ENCODE data around the gene CFAP20DC. TPM values are rescaled to one million over a fixed set of nuclear protein-coding genes. Genes with fewer than 3 reads are reported as not detected.

The CFAP20DC gene
- total and polyA plus RNA-seq, 9 donors, result 1.2 to 2.5 (median 1.9) TPM

GRCh38 chr3:58884453-58884852 is 165.4 kb downstream of the CFAP20DC start:
- 82% methylated on average over 2 of the region's 5 CpGs for whole genome bisulfite sequencing (ENCODE audit: insufficient coverage)
- Histone ChIP-seq H3K4me3 (ENCODE audit: low read length) (no peak overlapping the region), H3K4me1 (ENCODE audit: control insufficient read depth, insufficient read depth, low read length) (no peaks in the 10 kb centered on the region), H3K27ac (ENCODE audit: low read length) (no peak overlapping the region), H3K36me3 (ENCODE audit: control insufficient read depth, insufficient read depth, low read length) (no peaks in the 10 kb centered on the region), H3K27me3 (ENCODE audit: control insufficient read depth, insufficient read depth, low read length) (no peaks in the 10 kb centered on the region), H3K9me3 (replicated peaks; ENCODE audit: control insufficient read depth, low read depth, low read length) (no peaks in the 10 kb centered on the region)
- no peak for DNase-seq

- Histone ChIP-seq H3K4me3 (ENCODE audit: low read length) (no peak overlapping the region), H3K9me3 (replicated peaks; ENCODE audit: control insufficient read depth, low read depth, low read length) (no peaks in the 10 kb centered on the region), H3K27ac (ENCODE audit: low read length) (no peak overlapping the region), H3K36me3 (ENCODE audit: control insufficient read depth, insufficient read depth, low read length) (no peaks in the 10 kb centered on the region), H3K4me1 (ENCODE audit: control insufficient read depth, insufficient read depth, low read length) (no peaks in the 10 kb centered on the region), H3K27me3 (ENCODE audit: control insufficient read depth, insufficient read depth, low read length) (no peaks in the 10 kb centered on the region)
- no peak for DNase-seq
- WGBS (ENCODE audit: insufficient coverage), result no CpG with 5 or more reads among the region's 1 CpG
Observed at GRCh38 chr3:58880182-58880581, 169.6 kb downstream of the CFAP20DC start.

GRCh38 chr3:58874795-58875194 is 175.0 kb downstream of the CFAP20DC start:
- no peak for DNase-seq
- H3K27ac ChIP-seq (ENCODE audit: low read length), result no peak overlapping the region
- H3K9me3 ChIP-seq (replicated peaks; ENCODE audit: control insufficient read depth, low read depth, low read length), result no peaks in the 10 kb centered on the region
- WGBS (ENCODE audit: insufficient coverage), result 75% methylated on average over 2 of the region's 2 CpGs
- H3K4me3 ChIP-seq (ENCODE audit: low read length), result no peak overlapping the region
- H3K4me1 ChIP-seq (ENCODE audit: control insufficient read depth, insufficient read depth, low read length), result no peaks in the 10 kb centered on the region
- H3K36me3 ChIP-seq (ENCODE audit: control insufficient read depth, insufficient read depth, low read length), result no peaks in the 10 kb centered on the region
- H3K27me3 ChIP-seq (ENCODE audit: control insufficient read depth, insufficient read depth, low read length), result no peaks in the 10 kb centered on the region

- H3K36me3 ChIP-seq (ENCODE audit: control insufficient read depth, insufficient read depth, low read length), result no peaks in the 10 kb centered on the region
- H3K27me3 ChIP-seq (ENCODE audit: control insufficient read depth, insufficient read depth, low read length), result no peaks in the 10 kb centered on the region
- DNase-seq, result no peak
- H3K9me3 ChIP-seq (replicated peaks; ENCODE audit: control insufficient read depth, low read depth, low read length), result no peaks in the 10 kb centered on the region
- H3K27ac ChIP-seq (ENCODE audit: low read length), result no peak overlapping the region
- WGBS (ENCODE audit: insufficient coverage), result 55% methylated on average over 1 of the region's 5 CpGs
- H3K4me1 ChIP-seq (ENCODE audit: control insufficient read depth, insufficient read depth, low read length), result no peaks in the 10 kb centered on the region
- H3K4me3 ChIP-seq (ENCODE audit: low read length), result no peak overlapping the region
Observed at GRCh38 chr3:58874248-58874741, 175.5 kb downstream of the CFAP20DC start.

- Histone ChIP-seq H3K27ac (ENCODE audit: low read length) (no peak overlapping the region), H3K9me3 (replicated peaks; ENCODE audit: control insufficient read depth, low read depth, low read length) (no peaks in the 10 kb centered on the region), H3K4me1 (ENCODE audit: control insufficient read depth, insufficient read depth, low read length) (no peaks in the 10 kb centered on the region), H3K36me3 (ENCODE audit: control insufficient read depth, insufficient read depth, low read length) (no peaks in the 10 kb centered on the region), H3K4me3 (ENCODE audit: low read length) (no peak overlapping the region), H3K27me3 (ENCODE audit: control insufficient read depth, insufficient read depth, low read length) (no peaks in the 10 kb centered on the region)
- WGBS (ENCODE audit: insufficient coverage), result no CpG with 5 or more reads among the region's 5 CpGs
- no peak for DNase-seq
Observed at GRCh38 chr3:58868097-58868779, 181.6 kb downstream of the CFAP20DC start.

GRCh38 chr3:58867621-58868020 is 182.2 kb downstream of the CFAP20DC start:
- no peaks in the 10 kb centered on the region for H3K27me3 ChIP-seq (ENCODE audit: control insufficient read depth, insufficient read depth, low read length)
- WGBS (ENCODE audit: insufficient coverage), result no CpG with 5 or more reads among the region's 4 CpGs
- H3K9me3 ChIP-seq (replicated peaks; ENCODE audit: control insufficient read depth, low read depth, low read length), result no peaks in the 10 kb centered on the region
- H3K36me3 ChIP-seq (ENCODE audit: control insufficient read depth, insufficient read depth, low read length), result no peaks in the 10 kb centered on the region
- no peak for DNase-seq
- H3K27ac ChIP-seq (ENCODE audit: low read length), result no peak overlapping the region
- no peak overlapping the region for H3K4me3 ChIP-seq (ENCODE audit: low read length)
- H3K4me1 ChIP-seq (ENCODE audit: control insufficient read depth, insufficient read depth, low read length), result no peaks in the 10 kb centered on the region

- H3K4me3 ChIP-seq (ENCODE audit: low read length), result no peak overlapping the region
- no CpG with 5 or more reads among the region's 2 CpGs for WGBS (ENCODE audit: insufficient coverage)
- no peaks in the 10 kb centered on the region for H3K9me3 ChIP-seq (replicated peaks; ENCODE audit: control insufficient read depth, low read depth, low read length)
- no peaks in the 10 kb centered on the region for H3K4me1 ChIP-seq (ENCODE audit: control insufficient read depth, insufficient read depth, low read length)
- no peak overlapping the region for H3K27ac ChIP-seq (ENCODE audit: low read length)
- no peaks in the 10 kb centered on the region for H3K27me3 ChIP-seq (ENCODE audit: control insufficient read depth, insufficient read depth, low read length)
- no peaks in the 10 kb centered on the region for H3K36me3 ChIP-seq (ENCODE audit: control insufficient read depth, insufficient read depth, low read length)
- DNase-seq, result no peak
Observed at GRCh38 chr3:58866079-58866478, 183.7 kb downstream of the CFAP20DC start.

GRCh38 chr3:58864480-58864879 is 185.3 kb downstream of the CFAP20DC start:
- H3K4me1 ChIP-seq (ENCODE audit: control insufficient read depth, insufficient read depth, low read length), result no peaks in the 10 kb centered on the region
- no peaks in the 10 kb centered on the region for H3K27me3 ChIP-seq (ENCODE audit: control insufficient read depth, insufficient read depth, low read length)
- no peak for DNase-seq
- H3K27ac ChIP-seq (ENCODE audit: low read length), result no peak overlapping the region
- no peak overlapping the region for H3K4me3 ChIP-seq (ENCODE audit: low read length)
- no peaks in the 10 kb centered on the region for H3K36me3 ChIP-seq (ENCODE audit: control insufficient read depth, insufficient read depth, low read length)
- H3K9me3 ChIP-seq (replicated peaks; ENCODE audit: control insufficient read depth, low read depth, low read length), result no peaks in the 10 kb centered on the region

- Histone ChIP-seq H3K4me1 (ENCODE audit: control insufficient read depth, insufficient read depth, low read length) (no peaks in the 10 kb centered on the region), H3K36me3 (ENCODE audit: control insufficient read depth, insufficient read depth, low read length) (no peaks in the 10 kb centered on the region), H3K4me3 (ENCODE audit: low read length) (no peak overlapping the region), H3K27ac (ENCODE audit: low read length) (no peak overlapping the region), H3K9me3 (replicated peaks; ENCODE audit: control insufficient read depth, low read depth, low read length) (no peaks in the 10 kb centered on the region), H3K27me3 (ENCODE audit: control insufficient read depth, insufficient read depth, low read length) (no peaks in the 10 kb centered on the region)
- WGBS (ENCODE audit: insufficient coverage), result 93% methylated on average over 3 of the region's 4 CpGs
- no peak for DNase-seq
Observed at GRCh38 chr3:58863206-58863605, 186.6 kb downstream of the CFAP20DC start.

- no peak for DNase-seq
- H3K27ac ChIP-seq (ENCODE audit: low read length), result no peak overlapping the region
- H3K9me3 ChIP-seq (replicated peaks; ENCODE audit: control insufficient read depth, low read depth, low read length), result no peaks in the 10 kb centered on the region
- WGBS (ENCODE audit: insufficient coverage), result no CpG with 5 or more reads among the region's 3 CpGs
- no peaks in the 10 kb centered on the region for H3K27me3 ChIP-seq (ENCODE audit: control insufficient read depth, insufficient read depth, low read length)
- H3K36me3 ChIP-seq (ENCODE audit: control insufficient read depth, insufficient read depth, low read length), result no peaks in the 10 kb centered on the region
- H3K4me3 ChIP-seq (ENCODE audit: low read length), result no peak overlapping the region
- no peaks in the 10 kb centered on the region for H3K4me1 ChIP-seq (ENCODE audit: control insufficient read depth, insufficient read depth, low read length)
Observed at GRCh38 chr3:58861551-58861950, 188.3 kb downstream of the CFAP20DC start.

GRCh38 chr3:58858126-58858525 is 191.7 kb downstream of the CFAP20DC start:
- Histone ChIP-seq H3K4me3 (ENCODE audit: low read length) (no peak overlapping the region), H3K4me1 (ENCODE audit: control insufficient read depth, insufficient read depth, low read length) (no peaks in the 10 kb centered on the region), H3K9me3 (replicated peaks; ENCODE audit: control insufficient read depth, low read depth, low read length) (no peaks in the 10 kb centered on the region), H3K27ac (ENCODE audit: low read length) (no peak overlapping the region), H3K27me3 (ENCODE audit: control insufficient read depth, insufficient read depth, low read length) (no peaks in the 10 kb centered on the region), H3K36me3 (ENCODE audit: control insufficient read depth, insufficient read depth, low read length) (no peaks in the 10 kb centered on the region)
- DNase-seq, result peak; percentile 49
- 25% methylated on average over 2 of the region's 3 CpGs for WGBS (ENCODE audit: insufficient coverage)

Data from muscle of leg (tissue), 11 donors.